Measurements from ENCODE around the gene ARL6IP4.

DNA sequence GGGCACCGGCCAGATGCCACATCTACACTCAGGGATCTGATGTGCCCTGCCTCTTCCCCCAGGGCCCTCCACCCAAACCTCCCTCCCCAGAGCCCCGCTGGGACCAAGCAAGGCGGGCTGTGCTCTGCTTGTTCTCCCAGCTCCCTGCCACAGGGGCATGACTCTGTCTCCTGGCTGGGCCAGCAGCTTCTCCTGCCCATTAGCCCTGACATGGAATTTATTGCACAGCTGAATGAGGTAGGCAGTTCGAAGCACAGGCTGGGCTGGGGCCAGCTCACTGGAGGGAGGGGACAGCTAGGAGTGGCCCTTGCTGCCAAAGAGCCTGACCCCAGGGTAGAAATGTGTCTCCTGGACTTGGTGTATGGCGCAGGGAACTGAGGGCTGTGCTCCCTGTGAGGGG is 42.4 kb downstream of the ARL6IP4 start:
- TF ChIP-seq POLR2A (IDR thresholded peaks at IDR 0.05; ENCODE audit: low read depth, low read length) = no peak
- TF ChIP-seq, protein P1, sequence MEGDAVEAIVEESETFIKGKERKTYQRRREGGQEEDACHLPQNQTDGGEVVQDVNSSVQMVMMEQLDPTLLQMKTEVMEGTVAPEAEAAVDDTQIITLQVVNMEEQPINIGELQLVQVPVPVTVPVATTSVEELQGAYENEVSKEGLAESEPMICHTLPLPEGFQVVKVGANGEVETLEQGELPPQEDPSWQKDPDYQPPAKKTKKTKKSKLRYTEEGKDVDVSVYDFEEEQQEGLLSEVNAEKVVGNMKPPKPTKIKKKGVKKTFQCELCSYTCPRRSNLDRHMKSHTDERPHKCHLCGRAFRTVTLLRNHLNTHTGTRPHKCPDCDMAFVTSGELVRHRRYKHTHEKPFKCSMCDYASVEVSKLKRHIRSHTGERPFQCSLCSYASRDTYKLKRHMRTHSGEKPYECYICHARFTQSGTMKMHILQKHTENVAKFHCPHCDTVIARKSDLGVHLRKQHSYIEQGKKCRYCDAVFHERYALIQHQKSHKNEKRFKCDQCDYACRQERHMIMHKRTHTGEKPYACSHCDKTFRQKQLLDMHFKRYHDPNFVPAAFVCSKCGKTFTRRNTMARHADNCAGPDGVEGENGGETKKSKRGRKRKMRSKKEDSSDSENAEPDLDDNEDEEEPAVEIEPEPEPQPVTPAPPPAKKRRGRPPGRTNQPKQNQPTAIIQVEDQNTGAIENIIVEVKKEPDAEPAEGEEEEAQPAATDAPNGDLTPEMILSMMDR (conservative IDR thresholded peaks at IDR 0.05; ENCODE audit: low read depth, low read length) = no peak
- no peak for TF ChIP-seq MAZ (IDR thresholded peaks at IDR 0.05; ENCODE audit: borderline replicate concordance, low read depth, low read length)
- TF ChIP-seq RAD21 (IDR thresholded peaks at IDR 0.05; ENCODE audit: low read length) = no peak
- TF ChIP-seq RFX5 (IDR thresholded peaks at IDR 0.05; ENCODE audit: low read depth, low read length) = no peak
- TF ChIP-seq MXI1 (IDR thresholded peaks at IDR 0.05; ENCODE audit: borderline replicate concordance, low read depth, low read length) = no peak
- no peak for TF ChIP-seq NFE2L2 (IDR thresholded peaks at IDR 0.05; ENCODE audit: low read depth, low read length)
- no peak for TF ChIP-seq SMC3 (IDR thresholded peaks at IDR 0.05; ENCODE audit: low read depth, low read length)
- TF ChIP-seq, protein P2, sequence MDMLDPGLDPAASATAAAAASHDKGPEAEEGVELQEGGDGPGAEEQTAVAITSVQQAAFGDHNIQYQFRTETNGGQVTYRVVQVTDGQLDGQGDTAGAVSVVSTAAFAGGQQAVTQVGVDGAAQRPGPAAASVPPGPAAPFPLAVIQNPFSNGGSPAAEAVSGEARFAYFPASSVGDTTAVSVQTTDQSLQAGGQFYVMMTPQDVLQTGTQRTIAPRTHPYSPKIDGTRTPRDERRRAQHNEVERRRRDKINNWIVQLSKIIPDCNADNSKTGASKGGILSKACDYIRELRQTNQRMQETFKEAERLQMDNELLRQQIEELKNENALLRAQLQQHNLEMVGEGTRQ (IDR thresholded peaks at IDR 0.05; ENCODE audit: low read depth, low read length) = no peak
- TF ChIP-seq CEBPB (IDR thresholded peaks at IDR 0.05; ENCODE audit: low read depth, low read length) = no peak
- no peak for TF ChIP-seq BHLHE40 (IDR thresholded peaks at IDR 0.05; ENCODE audit: low read depth, low read length)
- TF ChIP-seq MAFK (IDR thresholded peaks at IDR 0.05; ENCODE audit: low read depth, low read length) = no peak
- TF ChIP-seq, protein P3, sequence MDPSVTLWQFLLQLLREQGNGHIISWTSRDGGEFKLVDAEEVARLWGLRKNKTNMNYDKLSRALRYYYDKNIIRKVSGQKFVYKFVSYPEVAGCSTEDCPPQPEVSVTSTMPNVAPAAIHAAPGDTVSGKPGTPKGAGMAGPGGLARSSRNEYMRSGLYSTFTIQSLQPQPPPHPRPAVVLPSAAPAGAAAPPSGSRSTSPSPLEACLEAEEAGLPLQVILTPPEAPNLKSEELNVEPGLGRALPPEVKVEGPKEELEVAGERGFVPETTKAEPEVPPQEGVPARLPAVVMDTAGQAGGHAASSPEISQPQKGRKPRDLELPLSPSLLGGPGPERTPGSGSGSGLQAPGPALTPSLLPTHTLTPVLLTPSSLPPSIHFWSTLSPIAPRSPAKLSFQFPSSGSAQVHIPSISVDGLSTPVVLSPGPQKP (IDR thresholded peaks at IDR 0.05; ENCODE audit: borderline replicate concordance, low read depth, low read length) = no peak
- TF ChIP-seq RCOR1 (IDR thresholded peaks at IDR 0.05; ENCODE audit: insufficient replicate concordance, low read length) = no peak

All from IMR-90 (cell line).